Hindlimb muscle (tissue), 1 donor: Measurements from ENCODE around the gene LRRC10. TPM values are rescaled to one million over a fixed set of nuclear protein-coding genes. Genes with fewer than 3 reads are reported as not detected.
"Not testable (repeated sequence)": the region's sequence is repeated elsewhere in the genome, so short reads cannot be mapped to it uniquely, and the experiment has no call there.

Experiments
- DNase-seq: peaks from one replicate; pipeline ENCODE4 v3.0.0-alpha.2; 2013
- polyA plus RNA-seq: library from polyadenylated mRNA; unstranded; fragments of 120-200 nt; gene quantifications from one replicate; pipeline ENCODE4 v1.2.1, GENCODE V29; 2013; ENCODE audit not compliant: insufficient read length

Gene LRRC10
- polyA plus RNA-seq, 1 donor = not detected

DNA sequence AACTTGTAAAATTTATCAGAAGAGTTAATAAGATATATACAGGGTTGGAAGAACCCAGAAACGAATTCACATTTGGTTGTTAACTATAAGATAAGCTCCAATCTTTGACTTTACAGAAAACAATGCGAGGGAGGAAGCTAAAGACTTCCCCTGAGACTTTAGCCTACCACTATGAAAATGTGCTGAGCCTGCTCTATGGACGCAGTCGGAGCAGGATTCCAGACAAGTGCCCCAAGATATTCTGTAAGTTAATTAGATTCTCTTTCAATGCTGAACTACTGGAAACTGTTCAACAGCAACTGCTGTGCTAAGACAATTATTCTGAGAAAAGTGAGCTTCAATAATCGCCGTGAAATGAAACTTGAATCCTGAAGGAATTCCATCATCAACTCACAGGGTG, 8.3 kb upstream of the LRRC10 start:
- no peak for DNase-seq

DNA sequence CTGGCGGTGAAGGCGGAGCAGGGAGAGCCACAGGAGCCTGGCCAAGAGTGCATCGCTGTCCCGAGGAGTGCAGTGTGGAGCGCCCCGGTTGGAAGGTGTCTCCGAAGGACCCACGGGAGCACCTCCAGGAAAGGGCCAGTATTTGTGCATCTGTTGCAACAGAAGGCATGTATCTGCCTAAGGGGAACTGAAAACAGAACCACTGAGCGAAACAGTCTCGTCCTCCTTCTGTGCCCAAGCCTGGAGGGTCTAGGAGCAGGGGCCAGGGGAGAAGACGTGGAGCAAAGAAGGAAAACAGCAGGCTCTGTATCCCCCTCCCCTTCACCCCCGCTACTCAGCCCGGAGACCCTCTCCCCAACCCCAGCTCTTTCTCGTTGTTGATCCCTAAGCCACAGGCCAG, 5.3 kb upstream of the LRRC10 start:
- no peak for DNase-seq

DNA sequence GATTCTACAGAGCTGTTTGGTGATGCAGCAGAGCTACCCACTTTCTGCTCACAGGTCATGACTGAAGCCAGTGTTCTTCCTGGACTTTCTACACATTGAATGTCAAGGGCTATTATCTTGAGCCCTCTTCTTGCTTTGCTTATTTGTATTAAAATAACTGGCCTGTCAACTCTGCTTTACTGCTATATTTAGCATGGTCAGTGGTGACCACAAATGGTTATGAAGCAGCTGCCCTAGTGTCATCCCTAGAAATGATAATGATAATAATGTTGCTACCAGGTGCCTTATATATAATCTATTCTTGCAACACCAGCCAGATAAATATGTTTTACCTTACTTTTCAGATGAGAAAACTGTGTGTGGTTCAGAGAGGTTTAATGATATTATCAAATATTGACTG, 2.6 kb upstream of the LRRC10 start:
- no peak for DNase-seq

DNA sequence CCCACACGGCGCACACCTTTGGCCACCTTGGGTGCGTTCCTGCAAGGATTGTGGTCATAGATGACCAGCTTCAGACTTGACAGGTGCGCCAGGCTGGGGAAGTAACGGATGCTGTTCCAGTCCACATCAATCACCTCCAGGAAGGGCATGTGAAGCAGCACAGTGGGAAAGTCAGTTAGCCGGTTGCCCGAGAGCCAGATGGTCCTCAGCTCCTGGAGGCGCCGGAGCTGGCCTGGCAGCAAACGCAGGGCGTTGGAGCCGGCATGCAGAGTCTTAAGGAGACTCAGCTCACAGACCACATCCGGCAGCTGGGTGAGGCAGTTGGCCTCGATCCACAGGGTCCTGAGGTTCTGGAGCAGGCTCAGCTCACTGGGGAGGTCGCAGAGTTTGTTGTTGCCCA, 581 bp downstream of the LRRC10 start:
- DNase-seq = no peak

DNA sequence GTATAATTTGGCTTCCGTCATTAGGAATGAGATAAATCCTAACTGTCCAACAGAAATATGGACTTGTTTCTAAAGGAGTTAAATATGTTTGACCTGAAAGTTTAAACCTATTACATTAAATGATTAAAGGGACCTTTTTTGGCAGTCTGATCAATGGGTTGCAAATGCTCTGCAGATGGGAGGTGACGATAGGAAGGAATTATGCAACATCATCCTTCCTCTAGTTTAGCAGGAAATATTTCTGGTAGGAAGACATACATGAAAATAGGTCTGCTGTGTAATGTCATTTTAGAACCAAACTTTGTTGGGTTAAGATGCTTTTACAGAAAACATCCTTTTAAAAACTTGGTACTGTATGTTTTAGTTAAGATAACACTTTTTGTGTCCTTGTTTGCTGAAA, 2.6 kb downstream of the LRRC10 start:
- no peak for DNase-seq

DNA sequence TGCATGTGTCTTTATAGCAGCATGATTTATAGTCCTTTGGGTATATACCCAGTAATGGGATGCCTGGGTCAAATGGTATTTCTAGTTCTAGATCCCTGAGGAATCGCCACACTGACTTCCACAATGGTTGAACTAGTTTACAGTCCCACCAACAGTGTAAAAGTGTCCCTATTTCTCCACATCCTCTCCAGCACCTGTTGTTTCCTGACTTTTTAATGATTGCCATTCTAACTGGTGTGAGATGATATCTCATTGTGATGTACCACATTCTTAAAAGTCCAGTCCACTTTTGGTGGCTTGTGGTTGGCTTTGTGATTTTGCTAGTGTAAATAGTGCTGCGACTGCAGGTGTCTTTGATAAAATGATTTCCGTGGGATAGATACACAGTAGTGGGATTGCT, 6.4 kb downstream of the LRRC10 start:
- DNase-seq = not testable (repeated sequence)

DNA sequence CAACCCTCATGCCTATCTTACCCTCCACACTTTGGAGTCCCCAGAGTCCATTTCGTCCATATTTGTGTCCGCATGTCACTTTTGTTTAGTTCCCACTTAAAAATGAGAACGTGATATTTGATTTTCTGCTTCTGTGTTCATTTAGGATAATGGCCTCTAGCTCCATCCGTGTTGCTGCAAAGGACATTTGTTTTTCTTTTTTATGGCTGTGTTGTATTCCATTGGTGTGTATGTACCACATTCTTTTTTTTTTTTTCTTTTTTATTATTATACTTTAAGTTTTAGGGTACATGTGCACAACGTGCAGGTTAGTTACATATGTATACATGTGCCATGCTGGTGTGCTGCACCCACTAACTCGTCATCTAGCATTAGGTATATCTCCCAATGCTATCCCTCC, 7.2 kb downstream of the LRRC10 start:
- not testable (repeated sequence) for DNase-seq

DNA sequence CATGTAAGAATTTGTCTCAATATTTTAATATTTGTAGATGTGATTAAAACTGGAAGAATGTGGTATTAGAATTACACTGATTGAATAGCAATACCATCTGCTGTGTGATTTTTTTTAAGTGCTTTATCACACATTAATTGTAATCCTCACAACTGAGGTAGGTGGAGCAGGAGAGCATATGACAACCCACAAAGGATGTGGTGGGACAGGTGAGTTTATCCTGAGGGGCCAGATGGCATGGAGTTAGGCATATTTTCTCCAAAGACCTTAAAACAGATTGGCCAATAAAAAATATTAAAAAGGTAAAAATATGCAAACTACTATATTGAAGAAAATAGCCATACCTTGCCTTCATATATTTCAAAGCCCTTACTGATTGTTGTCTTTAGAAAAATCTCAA, 7.8 kb downstream of the LRRC10 start:
- no peak for DNase-seq

DNA sequence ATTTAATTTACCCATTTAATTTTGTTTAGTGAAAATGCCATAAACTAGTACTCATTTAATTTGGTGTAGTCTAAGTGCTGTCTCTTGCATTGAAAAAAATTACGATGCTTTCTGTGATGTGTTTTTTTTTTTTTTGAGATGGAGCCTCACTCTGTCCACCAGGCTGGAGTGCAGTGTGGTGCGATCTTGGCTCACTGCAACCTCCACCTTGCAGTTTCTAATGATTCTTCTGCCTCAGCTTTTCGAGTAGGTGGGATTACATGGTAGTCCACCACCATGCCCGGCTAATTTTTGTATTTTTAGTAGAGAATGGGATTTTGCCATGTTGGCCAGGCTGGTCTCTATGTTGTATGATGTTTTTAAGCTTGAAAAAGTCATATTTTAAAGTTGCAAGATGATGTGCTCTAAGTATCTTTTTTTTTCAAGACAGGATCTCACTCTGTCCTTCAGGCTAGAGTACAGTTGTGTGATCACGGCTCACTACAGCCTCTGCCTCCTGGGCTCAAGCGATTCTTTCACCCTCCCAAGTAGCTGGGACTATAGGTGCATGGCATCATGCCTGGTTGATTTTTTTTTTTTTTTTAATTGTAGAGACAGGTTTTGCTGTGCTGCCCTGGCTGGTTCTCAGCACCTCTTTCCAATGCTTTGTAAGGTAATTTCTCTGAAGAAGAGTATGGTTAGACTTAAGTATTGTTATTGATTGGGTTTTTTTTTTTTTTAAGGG, 8.6 kb downstream of the LRRC10 start:
- DNase-seq = no peak

DNA sequence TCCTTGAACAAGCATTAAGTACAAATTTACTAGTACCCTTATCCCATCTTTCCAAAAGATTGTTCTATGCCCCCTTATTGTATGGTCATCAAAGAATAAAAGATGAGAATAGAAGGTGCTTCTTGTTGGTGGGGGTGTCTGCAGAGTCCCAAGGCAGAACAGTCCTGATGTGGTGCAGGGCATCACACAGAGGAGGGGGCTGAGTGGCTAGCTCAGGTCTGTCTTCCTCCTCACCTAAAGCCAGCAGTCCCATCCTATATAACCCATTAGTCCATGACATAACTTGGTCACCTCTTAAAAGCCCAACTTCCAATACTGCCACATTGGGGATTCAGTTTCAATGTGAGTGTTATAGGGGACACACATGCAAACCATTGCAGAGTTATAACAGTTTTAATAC, 9.9 kb downstream of the LRRC10 start:
- no peak for DNase-seq

DNA sequence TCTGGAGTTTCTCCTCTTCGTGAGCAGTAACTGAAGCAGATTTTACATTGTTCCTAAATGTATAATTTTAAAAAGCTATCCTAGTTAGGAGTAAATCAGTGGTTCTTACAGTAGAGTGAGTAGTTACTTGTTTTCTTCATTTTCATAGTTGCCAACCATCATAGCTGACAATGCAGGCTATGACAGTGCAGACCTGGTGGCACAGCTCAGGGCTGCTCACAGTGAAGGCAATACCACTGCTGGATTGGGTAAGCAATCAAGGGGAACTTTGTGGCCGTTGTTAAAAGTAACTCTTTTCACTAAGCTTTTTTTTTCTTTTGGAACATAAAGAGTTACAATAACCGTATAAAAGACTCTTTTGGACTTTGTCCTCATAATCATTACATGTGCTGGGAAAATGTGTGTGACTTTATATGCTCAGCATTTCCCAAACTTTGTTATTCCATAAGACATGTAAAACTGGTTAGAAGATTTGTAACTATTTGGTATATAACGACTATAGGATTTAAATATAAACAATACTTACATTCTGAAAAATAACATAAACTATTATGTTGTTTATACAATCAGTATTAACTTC, 12.4 kb downstream of the LRRC10 start:
- DNase-seq = no peak

DNA sequence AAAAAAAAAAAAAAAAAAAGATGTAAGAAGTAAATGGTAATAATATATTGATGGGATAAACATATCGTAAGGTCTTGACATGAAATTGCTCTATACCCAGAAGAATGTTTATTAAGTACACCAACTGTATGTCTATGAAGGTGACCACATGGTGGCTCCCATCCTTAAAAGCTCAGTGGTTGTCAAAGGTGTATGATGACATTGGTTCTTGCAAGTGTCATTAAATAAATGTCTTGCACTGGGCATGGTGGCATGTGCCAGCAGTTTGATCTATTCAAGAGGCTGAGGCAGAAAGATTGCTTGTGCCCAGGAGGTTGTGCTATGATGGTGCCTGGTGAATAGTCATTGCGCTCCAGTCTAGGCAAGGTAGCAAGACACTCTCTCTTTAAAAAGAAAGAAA, 15.0 kb downstream of the LRRC10 start:
- no peak for DNase-seq

DNA sequence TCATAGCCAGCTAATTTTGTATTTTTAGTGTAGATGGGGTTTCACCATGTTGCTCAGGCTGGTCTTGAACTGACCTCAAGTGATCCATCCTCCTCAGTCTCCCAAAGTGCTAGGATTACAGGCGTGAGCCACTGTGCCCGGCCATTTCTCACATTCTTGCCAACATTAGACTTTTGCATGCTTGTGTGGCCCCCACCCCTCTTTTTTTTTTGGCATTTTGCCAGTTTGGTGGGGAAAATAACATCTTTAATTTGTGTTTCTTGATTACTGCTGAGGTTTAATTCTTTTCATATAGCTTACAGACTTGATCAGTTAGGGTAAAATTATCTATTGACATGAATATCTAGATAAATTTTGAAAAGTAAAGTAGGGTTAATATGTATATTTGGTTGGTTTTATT, 21.6 kb downstream of the LRRC10 start:
- no peak for DNase-seq

DNA sequence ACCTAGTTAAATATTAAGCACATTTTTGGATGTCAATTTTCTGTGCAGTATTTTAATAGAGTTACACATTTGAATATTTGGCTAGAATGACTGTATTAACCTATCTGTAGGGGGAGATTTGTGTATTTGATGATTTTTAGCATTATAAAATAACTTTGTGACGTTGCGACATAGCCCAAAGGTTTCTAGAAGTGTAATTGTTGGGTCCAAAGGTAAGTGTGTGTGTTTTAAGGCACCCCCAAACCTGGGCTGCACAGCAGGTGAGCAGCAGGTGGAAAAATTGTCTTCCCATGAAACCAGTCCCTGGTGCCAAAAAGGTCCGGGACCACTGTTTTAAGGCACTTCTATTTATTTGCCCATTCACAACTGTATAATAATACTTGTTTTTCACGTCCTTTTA, 22.2 kb downstream of the LRRC10 start:
- DNase-seq = no peak

DNA sequence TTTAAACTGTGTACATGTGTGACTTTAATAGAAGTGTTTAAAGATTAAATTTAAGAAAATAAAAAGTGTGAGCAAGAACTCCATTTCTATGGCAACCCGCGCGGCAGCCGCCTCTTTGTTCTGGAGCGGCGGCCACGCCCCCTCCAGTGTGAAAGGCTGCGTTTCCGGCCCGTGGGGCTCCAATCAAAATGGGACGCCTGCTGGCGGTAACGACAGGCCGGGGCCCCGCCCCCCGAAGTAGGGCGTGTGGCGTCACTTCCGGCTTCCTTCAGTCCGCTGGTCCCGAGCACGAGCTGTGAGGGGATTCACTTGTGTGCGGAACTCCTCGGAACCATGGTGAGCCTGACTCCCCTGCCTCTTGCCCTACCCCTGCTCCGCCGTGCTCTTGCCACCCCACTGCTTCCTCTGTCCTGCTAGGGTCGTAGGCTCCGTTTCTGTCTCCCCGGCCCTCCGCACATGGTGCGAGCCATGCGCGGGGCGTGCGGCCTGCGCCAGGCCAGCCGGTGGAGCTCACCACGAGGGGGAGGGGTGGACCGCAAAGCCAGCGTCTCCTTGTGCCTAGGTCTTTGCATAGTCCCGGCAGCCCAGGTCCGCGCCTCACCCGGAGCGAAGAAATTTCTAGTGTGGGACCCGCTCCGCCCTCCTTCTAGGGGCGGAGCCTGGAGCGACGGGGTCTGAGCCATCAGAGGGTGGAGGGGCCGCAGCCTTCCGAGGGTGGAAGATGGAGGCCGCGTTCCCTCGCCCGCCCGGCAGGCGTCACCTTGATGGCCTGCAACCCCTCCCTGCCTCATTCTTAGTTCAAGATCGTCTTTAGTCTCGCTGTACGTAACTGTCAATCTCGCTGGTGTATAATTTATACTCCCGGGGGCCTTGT, 25.3 kb downstream of the LRRC10 start, which contains the start of gene CCT2:
Gene CCT2, plus strand, starts transcription at position 271 of the 874 bp plus-strand sequence. Its CDS starts 63 bp downstream, at position 334.
- peak; percentile 98 for DNase-seq

DNA sequence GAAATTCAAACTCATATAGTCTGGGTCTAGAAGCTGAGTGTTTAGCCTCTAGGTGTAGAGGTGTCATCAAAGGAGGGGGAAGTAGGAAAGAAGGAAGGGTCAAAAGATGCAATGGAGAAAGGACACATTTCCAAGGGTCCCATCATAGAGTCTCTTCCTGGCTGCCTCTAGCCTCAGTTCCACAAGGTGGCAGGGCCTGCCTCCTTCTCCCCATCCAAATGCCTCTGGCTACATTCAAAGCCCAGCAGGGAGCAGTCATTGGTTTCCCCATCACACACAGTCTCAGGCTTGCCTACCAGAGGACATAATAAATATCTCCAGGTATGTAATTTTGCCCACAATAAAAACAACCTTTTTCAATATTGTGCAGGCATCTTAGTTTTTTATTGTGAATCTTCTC, 27.5 kb downstream of the LRRC10 start:
- no peak for DNase-seq

DNA sequence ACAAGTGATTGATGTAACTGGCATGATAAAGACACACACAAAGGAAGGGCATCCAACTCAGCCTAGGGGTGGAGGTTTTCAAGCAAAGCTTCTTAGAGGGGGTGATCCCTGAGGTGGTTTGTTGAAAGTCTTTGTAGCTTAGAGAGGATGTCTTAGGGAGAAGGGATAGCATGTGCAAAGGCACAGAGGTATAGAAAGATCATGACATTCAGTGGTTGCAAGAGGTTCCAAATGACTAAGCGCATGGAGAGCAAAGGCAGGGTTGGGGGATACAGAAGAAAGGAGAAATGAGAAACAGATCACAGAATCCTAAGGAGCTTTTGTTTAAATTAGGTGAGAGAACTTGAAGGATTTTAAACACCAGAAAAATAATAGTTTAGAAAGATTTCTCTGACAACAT, 30.6 kb downstream of the LRRC10 start:
- no peak for DNase-seq

DNA sequence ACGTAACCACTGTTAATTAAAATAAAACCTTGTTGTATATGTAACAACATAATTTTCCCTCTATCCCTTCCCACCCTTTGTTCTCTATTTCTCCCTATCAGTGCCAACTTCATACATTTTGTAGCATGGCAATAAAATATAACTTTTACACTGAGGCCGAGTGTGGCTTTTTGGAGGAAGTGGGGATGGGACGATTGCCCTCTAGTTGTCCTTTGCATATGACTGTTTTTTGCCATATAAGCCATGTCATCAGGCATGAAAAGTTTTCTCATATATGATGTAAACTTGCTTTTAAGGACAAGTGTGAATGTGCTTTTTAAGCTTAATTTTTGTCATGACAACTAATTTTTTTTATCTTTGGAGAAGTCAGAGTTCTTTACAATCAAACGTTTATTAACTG, 31.7 kb downstream of the LRRC10 start:
- no peak for DNase-seq

DNA sequence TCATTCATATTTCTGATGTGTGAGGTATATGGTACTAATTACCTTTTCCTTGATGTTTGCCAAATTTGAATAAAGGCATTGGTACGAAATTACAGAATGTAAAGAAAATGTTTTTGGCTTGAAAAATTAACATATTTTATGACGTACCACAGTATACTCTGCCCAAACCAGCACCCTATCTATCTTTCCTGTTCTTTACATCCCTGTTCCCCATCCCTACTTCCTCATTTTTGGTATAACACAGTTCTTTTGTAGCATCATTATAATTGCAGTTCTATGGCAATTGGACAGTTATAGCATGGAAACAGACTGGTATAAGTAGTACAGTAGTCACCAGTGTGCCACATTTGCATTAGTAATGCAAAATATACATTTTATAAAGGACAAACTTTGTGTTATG, 32.4 kb downstream of the LRRC10 start:
- DNase-seq = no peak

DNA sequence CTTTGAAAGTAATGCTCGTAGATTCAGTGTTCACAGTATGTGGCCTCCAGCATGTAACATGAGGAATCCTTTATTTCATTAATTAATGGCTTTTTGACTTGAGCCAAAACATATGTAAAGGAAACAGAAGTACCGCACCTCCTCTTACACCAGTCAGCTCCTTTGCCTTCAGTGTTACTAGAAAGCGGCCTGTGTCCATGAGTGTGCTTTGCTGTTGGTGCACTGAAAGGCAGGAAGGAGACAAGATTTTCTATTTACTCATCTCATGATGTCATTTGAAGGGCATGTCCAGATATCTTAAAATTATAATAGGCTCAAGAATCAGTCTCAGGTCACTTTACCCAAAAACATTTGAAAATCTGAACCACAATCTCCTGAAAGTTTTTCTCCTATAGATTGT, 35.4 kb downstream of the LRRC10 start:
- no peak for DNase-seq

DNA sequence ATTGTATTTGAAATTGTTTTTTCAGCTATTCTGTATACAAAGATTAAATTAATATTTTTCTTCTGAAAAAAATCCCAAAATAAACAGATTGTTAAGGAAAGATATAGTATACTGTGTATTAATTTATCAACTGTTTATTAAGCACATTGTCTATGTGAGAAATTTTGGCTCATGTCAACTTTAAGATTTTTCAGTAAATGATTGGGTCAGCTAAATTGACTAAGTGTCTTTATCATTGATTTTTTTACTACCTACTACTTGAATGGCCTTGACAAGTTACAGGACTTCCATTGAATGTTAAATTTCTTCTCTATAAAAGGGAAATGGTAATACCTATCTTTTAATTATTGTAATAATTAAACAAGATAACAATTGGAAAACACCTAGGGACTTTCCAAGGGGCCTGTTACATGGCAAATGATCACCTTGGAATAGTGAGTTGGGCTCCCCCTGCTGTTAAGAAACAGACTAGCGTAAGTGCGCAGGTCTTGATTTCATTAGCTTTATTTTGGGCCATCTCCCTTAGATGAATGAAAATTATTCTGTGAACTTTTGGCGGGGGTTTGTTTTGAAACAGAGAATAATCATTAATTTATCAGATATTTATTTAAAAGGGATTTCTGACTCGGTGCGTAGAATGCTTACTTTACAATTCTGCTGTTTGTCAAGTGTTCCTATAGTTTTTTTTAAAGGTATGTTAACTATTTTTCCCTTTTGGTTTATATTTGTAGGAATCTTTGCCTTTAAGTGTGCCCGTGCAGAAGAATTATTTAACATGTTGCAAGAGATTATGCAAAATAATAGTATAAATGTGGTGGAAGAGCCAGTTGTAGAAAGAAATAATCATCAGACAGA, 39.9 kb downstream of the LRRC10 start:
- DNase-seq = peak; percentile 47

DNA sequence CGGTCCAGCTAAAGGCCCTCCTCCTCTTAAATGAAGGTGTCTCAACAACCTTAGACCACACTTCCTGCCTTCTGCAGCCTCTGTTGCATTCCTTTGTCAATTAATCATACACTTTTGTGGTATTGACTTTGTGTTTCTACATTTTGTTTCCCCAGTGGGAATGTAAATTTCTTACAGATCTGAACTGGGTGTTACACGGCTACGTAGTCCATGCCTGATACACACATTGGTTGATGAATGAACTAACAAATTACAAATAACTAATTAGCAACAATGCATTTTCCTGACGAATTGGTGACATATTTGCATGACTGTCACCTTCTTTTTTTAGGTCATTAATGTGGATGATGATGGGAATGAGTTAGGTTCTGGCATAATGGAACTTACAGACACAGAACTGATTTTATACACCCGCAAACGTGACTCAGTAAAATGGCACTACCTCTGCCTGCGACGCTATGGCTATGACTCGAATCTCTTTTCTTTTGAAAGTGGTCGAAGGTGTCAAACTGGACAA, 40.6 kb downstream of the LRRC10 start:
- DNase-seq = no peak
